Neural cell (in vitro differentiated cells): ENCODE results near the gene ELP4. TPM values are rescaled to one million over a fixed set of nuclear protein-coding genes. Genes with fewer than 3 reads are reported as not detected.

ENCODE experiments used
- H2AFZ ChIP-seq: fragments of 200-600, 300-800 bp; sonication (generic), shearing (Covaris generic); 2 replicates; pipeline ENCODE4 v1.6.0; 2014; ENCODE audit warnings: low read depth, mild to moderate bottlenecking, antibody characterized with exemption, low read length, moderate library complexity
- H3F3A ChIP-seq: fragments of 200-600 bp; shearing (Covaris generic); 2 replicates; pipeline ENCODE4 v1.6.1; 2016; ENCODE audit warnings: mild to moderate bottlenecking, moderate library complexity, mixed read lengths, antibody characterized with exemption, low read length; ENCODE audit not compliant: insufficient read depth, poor library complexity, severe bottlenecking
- H3K27ac ChIP-seq: fragments of 200-600, 300-800 bp; sonication (generic), shearing (Covaris generic); 2 replicates; pipeline ENCODE4 v1.5.1; 2014; ENCODE audit warnings: mild to moderate bottlenecking, low read length, moderate library complexity
- H3K27me3 ChIP-seq: fragments of 300-800, 200-600 bp; sonication (generic), shearing (Covaris generic); 2 replicates; pipeline ENCODE4 v1.6.0; 2014; ENCODE audit warnings: mild to moderate bottlenecking, low read depth, low read length, moderate library complexity; ENCODE audit not compliant: insufficient read depth
- H3K36me3 ChIP-seq: fragments of 300-800, 200-600 bp; sonication (generic), shearing (Covaris generic); 2 replicates; pipeline ENCODE4 v1.5.1; 2014; ENCODE audit warnings: mild to moderate bottlenecking, antibody characterized with exemption, low read length, moderate library complexity; ENCODE audit not compliant: insufficient read depth
- H3K4me2 ChIP-seq: fragments of 300-800, 200-600 bp; sonication (generic), shearing (Covaris generic); 2 replicates; pipeline ENCODE4 v1.6.0; 2014; ENCODE audit warnings: mild to moderate bottlenecking, low read length
- H3K4me3 ChIP-seq: fragments of 300-800, 200-600 bp; sonication (generic), shearing (Covaris generic); 2 replicates; pipeline ENCODE4 v1.5.1; 2014; ENCODE audit warnings: mild to moderate bottlenecking, low read length, moderate library complexity
- H3K79me2 ChIP-seq: fragments of 200-600 bp; shearing (Covaris generic); replicated peaks from 2 replicates; pipeline ENCODE4 v1.6.0; 2014; ENCODE audit warnings: mild to moderate bottlenecking, low read length, moderate library complexity; ENCODE audit not compliant: insufficient read depth
- H3K9ac ChIP-seq: fragments of 300-800, 200-600 bp; sonication (generic), shearing (Covaris generic); 2 replicates; pipeline ENCODE4 v1.6.1; 2016; ENCODE audit warnings: mild to moderate bottlenecking, low read length, mixed read lengths
- H3K9me2 ChIP-seq: fragments of 200-600 bp; shearing (Covaris generic); 2 replicates; pipeline ENCODE4 v1.6.1; 2016; ENCODE audit warnings: mild to moderate bottlenecking, low read length, mixed read lengths; ENCODE audit not compliant: insufficient read depth
- H3K9me3 ChIP-seq: fragments of 200-600, 300-800 bp; sonication (generic), shearing (Covaris generic); 2 replicates; pipeline ENCODE4 v1.6.1; 2016; ENCODE audit warnings: mild to moderate bottlenecking, mixed run types, low read length, moderate library complexity, mixed read lengths
- H4K20me1 ChIP-seq: fragments of 200-600 bp; shearing (Covaris generic); 2 replicates; pipeline ENCODE4 v1.6.1; 2016; ENCODE audit warnings: mild to moderate bottlenecking, mixed run types; ENCODE audit not compliant: insufficient read depth
- CTCF ChIP-seq: fragments of 450-650 bp; IDR thresholded peaks from 2 replicates; pipeline ENCODE4 v1.5.1; 2014; ENCODE audit warnings: antibody characterized with exemption, mild to moderate bottlenecking, moderate library complexity; ENCODE audit not compliant: poor library complexity, severe bottlenecking
- EP300 ChIP-seq: fragments of 450-650 bp; conservative IDR thresholded peaks from 2 replicates; pipeline ENCODE4 v1.6.1; 2014; ENCODE audit warnings: antibody characterized with exemption, mild to moderate bottlenecking, moderate library complexity; ENCODE audit not compliant: poor library complexity, severe bottlenecking
- EZH2 ChIP-seq: fragments of 200-600, 300-800 bp; shearing (Covaris generic), sonication (generic); IDR thresholded peaks from 2 replicates; pipeline ENCODE4 v1.6.1; 2014; ENCODE audit warnings: antibody characterized with exemption, low read length, borderline replicate concordance, mild to moderate bottlenecking; ENCODE audit not compliant: insufficient read depth, poor library complexity, severe bottlenecking
- MXI1 ChIP-seq: fragments of 450-650 bp; conservative IDR thresholded peaks from 2 replicates; pipeline ENCODE4 v1.6.1; 2014; ENCODE audit warnings: antibody characterized with exemption, mild to moderate bottlenecking; ENCODE audit not compliant: poor library complexity, severe bottlenecking
- POLR2AphosphoS5 ChIP-seq: IDR thresholded peaks from 2 replicates; pipeline ENCODE4 v1.6.1; 2012
- RAD21 ChIP-seq: fragments of 450-650 bp; conservative IDR thresholded peaks from 2 replicates; pipeline ENCODE4 v1.6.1; 2014; ENCODE audit warnings: antibody characterized with exemption, mild to moderate bottlenecking, moderate library complexity
- REST ChIP-seq: IDR thresholded peaks from 2 replicates; pipeline ENCODE4 v1.6.1; 2012; ENCODE audit warnings: borderline replicate concordance
- SMC3 ChIP-seq: fragments of 450-650 bp; conservative IDR thresholded peaks from 2 replicates; pipeline ENCODE4 v1.6.1; 2014; ENCODE audit warnings: antibody characterized with exemption, mild to moderate bottlenecking, moderate library complexity; ENCODE audit not compliant: poor library complexity
- TAF1 ChIP-seq: IDR thresholded peaks from 2 replicates; pipeline ENCODE4 v1.6.1; 2012; ENCODE audit warnings: low read depth
- polyA plus RNA-seq: library from polyadenylated mRNA; depleted of rRNA; stranded (reverse); fragments of >200 nt; gene quantifications from 2 replicates; pipeline ENCODE4 v1.2.3, GENCODE V29; 2014

The ELP4 gene
- polyA plus RNA-seq, 1 donor from 2014 or later: 30.4 TPM

- H3K36me3 ChIP-seq: peaks cover 12% of the 10 kb centered on the region
- H3K9ac ChIP-seq: no peak overlapping the region
- no peaks in the 10 kb centered on the region for H3F3A ChIP-seq
- H3K27me3 ChIP-seq: peaks cover 2% of the 10 kb centered on the region
- H3K9me3 ChIP-seq: no peaks in the 10 kb centered on the region
- no peaks in the 10 kb centered on the region for H4K20me1 ChIP-seq
- no peak for TF ChIP-seq TAF1
- no peak for TF ChIP-seq MXI1
- TF ChIP-seq EZH2: no peak
- TF ChIP-seq CTCF: no peak
- no peak for TF ChIP-seq REST
- TF ChIP-seq RAD21: no peak
- no peak for TF ChIP-seq SMC3
- no peak for TF ChIP-seq EP300
- no peak for TF ChIP-seq POLR2AphosphoS5
- H2AFZ ChIP-seq: no peak overlapping the region
- H3K4me3 ChIP-seq: no peak overlapping the region
- no peak overlapping the region for H3K27ac ChIP-seq
- no peaks in the 10 kb centered on the region for H3K9me2 ChIP-seq
- peaks cover 17% of the 10 kb centered on the region for H3K79me2 ChIP-seq
- H3K4me2 ChIP-seq: no peak overlapping the region
Observed at GRCh38 chr11:31798057-31798553, 288.5 kb downstream of the ELP4 start.

- Histone ChIP-seq H3K79me2 (peaks cover 24% of the 10 kb centered on the region), H3K36me3 (peaks cover 9% of the 10 kb centered on the region), H3K4me2 (no peak overlapping the region), H3K9ac (no peak overlapping the region), H3K27ac (no peak overlapping the region), H3K9me2 (no peaks in the 10 kb centered on the region), H3K9me3 (no peaks in the 10 kb centered on the region), H3K4me3 (no peak overlapping the region), H3F3A (peaks cover 3% of the 10 kb centered on the region), H2AFZ (no peak overlapping the region), H3K27me3 (peaks cover 6% of the 10 kb centered on the region), H4K20me1 (no peaks in the 10 kb centered on the region)
- no peak for TF ChIP-seq CTCF
- no peak for TF ChIP-seq MXI1
- no peak for TF ChIP-seq POLR2AphosphoS5
- TF ChIP-seq EP300: no peak
- no peak for TF ChIP-seq TAF1
Observed at GRCh38 chr11:31798554-31799434, 289.2 kb downstream of the ELP4 start.
